HCT116 (cell line): Measurements from ENCODE around the gene DNAJC28.

Experiments used
- ELF1 ChIP-seq: IDR thresholded peaks from 2 replicates; pipeline ENCODE4 v1.6.1; 2012; ENCODE audit warnings: low read depth, borderline replicate concordance
- EZH2 ChIP-seq: fragments of 200-600 bp; sonication (generic); IDR thresholded peaks from 2 replicates; pipeline ENCODE4 v1.6.1; 2017; ENCODE audit warnings: antibody characterized with exemption, mixed run types
- EZH2phosphoT487 ChIP-seq: fragments of 200-600 bp; IDR thresholded peaks from 2 replicates; pipeline ENCODE4 v1.6.1; 2018; ENCODE audit warnings: antibody characterized with exemption, borderline replicate concordance
- POLR2A ChIP-seq: IDR thresholded peaks from 2 replicates; pipeline ENCODE4 v1.7.0; 2011; ENCODE audit warnings: borderline replicate concordance; ENCODE audit not compliant: insufficient read depth, insufficient read length; ENCODE audit errors: extremely low read depth
- RAD21 ChIP-seq: IDR thresholded peaks from 2 replicates; pipeline ENCODE4 v1.6.1; 2012; ENCODE audit warnings: low read depth, mild to moderate bottlenecking
- ZNF274 ChIP-seq: fragments of 200-500 bp; sonication (Bioruptor generic); IDR thresholded peaks from 2 replicates; pipeline ENCODE4 v1.6.1; 2014; ENCODE audit warnings: mild to moderate bottlenecking, low read depth, low read length, inconsistent platforms
- TF ChIP-seq, protein P1 (sequence below), 3 experiments: fragments of 200-600 bp in 1 of 3; sonication (generic) in 1 of 3; IDR thresholded peaks in 2 of 3; conservative IDR thresholded peaks in 1 of 3; 2 replicates each; pipeline ENCODE4 v1.5.1; 2012 to 2017; ENCODE audit warnings: low read depth in 2 of 3, low read length in 2 of 3, antibody characterized with exemption in 1 of 3, borderline replicate concordance in 1 of 3, control low read depth in 1 of 3, mild to moderate bottlenecking in 1 of 3, mixed read lengths in 1 of 3, mixed run types in 1 of 3, moderate library complexity in 1 of 3; ENCODE audit not compliant: insufficient read depth in 1 of 3
- TF ChIP-seq, protein P2 (sequence below): IDR thresholded peaks from 2 replicates; pipeline ENCODE4 v1.6.1; 2012; ENCODE audit warnings: low read depth

DNA sequence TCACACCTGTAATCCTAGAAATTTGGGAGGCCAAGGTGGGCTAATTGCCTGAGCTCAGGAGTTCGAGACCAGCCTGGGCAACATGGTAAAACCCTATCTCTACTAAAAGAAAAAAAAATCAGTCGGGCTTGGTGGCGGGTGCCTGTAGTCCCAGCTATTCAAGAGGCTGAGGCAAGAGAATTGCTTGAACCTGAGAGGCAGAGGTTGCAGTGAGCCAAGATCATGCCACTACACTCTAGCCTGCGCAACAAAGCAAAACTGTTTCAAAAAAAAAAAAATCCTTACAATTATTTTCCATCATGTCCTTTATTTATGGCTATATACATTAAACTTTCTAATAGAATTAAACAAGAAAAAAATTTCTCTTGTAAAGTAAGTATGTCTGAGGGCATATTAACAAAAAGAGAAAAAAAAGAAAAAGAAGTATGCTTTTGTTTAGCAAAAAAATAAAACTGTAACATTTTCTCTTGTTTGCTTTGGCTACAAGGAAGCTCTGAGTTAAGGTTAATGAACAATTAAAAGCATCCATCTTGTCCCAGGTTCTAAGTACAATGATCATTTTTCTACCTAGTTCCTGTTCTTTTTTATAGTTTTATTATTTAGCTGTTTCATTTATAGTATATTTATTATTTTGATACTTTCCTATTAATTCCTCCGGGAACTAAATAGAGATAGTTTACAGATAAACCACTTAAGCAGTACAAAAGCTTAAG is 29.8 kb downstream of the DNAJC28 start:
- TF ChIP-seq POLR2A (no peak), RAD21 (no peak), ZNF274 (no peak), ELF1 (no peak), EZH2phosphoT487 (no peak), EZH2 (no peak)
- TF ChIP-seq, protein P1, sequence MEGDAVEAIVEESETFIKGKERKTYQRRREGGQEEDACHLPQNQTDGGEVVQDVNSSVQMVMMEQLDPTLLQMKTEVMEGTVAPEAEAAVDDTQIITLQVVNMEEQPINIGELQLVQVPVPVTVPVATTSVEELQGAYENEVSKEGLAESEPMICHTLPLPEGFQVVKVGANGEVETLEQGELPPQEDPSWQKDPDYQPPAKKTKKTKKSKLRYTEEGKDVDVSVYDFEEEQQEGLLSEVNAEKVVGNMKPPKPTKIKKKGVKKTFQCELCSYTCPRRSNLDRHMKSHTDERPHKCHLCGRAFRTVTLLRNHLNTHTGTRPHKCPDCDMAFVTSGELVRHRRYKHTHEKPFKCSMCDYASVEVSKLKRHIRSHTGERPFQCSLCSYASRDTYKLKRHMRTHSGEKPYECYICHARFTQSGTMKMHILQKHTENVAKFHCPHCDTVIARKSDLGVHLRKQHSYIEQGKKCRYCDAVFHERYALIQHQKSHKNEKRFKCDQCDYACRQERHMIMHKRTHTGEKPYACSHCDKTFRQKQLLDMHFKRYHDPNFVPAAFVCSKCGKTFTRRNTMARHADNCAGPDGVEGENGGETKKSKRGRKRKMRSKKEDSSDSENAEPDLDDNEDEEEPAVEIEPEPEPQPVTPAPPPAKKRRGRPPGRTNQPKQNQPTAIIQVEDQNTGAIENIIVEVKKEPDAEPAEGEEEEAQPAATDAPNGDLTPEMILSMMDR (IDR thresholded peaks at IDR 0.05 in 2 of 3, conservative IDR thresholded peaks at IDR 0.05 in 1 of 3; ENCODE audit: borderline replicate concordance in 1 of 3, insufficient read depth in 1 of 3, low read depth in 2 of 3, low read length in 2 of 3) = no peak
- TF ChIP-seq, protein P2, sequence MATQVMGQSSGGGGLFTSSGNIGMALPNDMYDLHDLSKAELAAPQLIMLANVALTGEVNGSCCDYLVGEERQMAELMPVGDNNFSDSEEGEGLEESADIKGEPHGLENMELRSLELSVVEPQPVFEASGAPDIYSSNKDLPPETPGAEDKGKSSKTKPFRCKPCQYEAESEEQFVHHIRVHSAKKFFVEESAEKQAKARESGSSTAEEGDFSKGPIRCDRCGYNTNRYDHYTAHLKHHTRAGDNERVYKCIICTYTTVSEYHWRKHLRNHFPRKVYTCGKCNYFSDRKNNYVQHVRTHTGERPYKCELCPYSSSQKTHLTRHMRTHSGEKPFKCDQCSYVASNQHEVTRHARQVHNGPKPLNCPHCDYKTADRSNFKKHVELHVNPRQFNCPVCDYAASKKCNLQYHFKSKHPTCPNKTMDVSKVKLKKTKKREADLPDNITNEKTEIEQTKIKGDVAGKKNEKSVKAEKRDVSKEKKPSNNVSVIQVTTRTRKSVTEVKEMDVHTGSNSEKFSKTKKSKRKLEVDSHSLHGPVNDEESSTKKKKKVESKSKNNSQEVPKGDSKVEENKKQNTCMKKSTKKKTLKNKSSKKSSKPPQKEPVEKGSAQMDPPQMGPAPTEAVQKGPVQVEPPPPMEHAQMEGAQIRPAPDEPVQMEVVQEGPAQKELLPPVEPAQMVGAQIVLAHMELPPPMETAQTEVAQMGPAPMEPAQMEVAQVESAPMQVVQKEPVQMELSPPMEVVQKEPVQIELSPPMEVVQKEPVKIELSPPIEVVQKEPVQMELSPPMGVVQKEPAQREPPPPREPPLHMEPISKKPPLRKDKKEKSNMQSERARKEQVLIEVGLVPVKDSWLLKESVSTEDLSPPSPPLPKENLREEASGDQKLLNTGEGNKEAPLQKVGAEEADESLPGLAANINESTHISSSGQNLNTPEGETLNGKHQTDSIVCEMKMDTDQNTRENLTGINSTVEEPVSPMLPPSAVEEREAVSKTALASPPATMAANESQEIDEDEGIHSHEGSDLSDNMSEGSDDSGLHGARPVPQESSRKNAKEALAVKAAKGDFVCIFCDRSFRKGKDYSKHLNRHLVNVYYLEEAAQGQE = no peak
